ENCODE results near the gene AIFM3. TPM values are rescaled to one million over a fixed set of nuclear protein-coding genes. Genes with fewer than 3 reads are reported as not detected.

AIFM3 gene
- total RNA-seq, 3 donors from 2014 or later: 73.1 to 239 (median 181) TPM

- H3K4me3 ChIP-seq: no peak overlapping the region
- intact Hi-C loops (cut with DNase I, micrococcal nuclease): no loop called here
- TF ChIP-seq, protein P1, sequence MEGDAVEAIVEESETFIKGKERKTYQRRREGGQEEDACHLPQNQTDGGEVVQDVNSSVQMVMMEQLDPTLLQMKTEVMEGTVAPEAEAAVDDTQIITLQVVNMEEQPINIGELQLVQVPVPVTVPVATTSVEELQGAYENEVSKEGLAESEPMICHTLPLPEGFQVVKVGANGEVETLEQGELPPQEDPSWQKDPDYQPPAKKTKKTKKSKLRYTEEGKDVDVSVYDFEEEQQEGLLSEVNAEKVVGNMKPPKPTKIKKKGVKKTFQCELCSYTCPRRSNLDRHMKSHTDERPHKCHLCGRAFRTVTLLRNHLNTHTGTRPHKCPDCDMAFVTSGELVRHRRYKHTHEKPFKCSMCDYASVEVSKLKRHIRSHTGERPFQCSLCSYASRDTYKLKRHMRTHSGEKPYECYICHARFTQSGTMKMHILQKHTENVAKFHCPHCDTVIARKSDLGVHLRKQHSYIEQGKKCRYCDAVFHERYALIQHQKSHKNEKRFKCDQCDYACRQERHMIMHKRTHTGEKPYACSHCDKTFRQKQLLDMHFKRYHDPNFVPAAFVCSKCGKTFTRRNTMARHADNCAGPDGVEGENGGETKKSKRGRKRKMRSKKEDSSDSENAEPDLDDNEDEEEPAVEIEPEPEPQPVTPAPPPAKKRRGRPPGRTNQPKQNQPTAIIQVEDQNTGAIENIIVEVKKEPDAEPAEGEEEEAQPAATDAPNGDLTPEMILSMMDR (IDR thresholded peaks at IDR 0.05): no peak
- no peaks in the 10 kb centered on the region for H3K4me1 ChIP-seq (ENCODE audit: low read depth)
- ATAC-seq (no peak), DNase-seq (no peak)
- H3K9me3 ChIP-seq: no peaks in the 10 kb centered on the region
- no peaks in the 10 kb centered on the region for H3K36me3 ChIP-seq (ENCODE audit: low read depth)
Measured at GRCh38 chr22:20992056-20992442, 25.0 kb downstream of the AIFM3 start.

- ATAC-seq: no peak
- intact Hi-C loops (cut with DNase I, micrococcal nuclease): no loop called here
- TF ChIP-seq, protein P1 (IDR thresholded peaks at IDR 0.05): no peak
- Histone ChIP-seq H3K4me3 (no peak overlapping the region), H3K36me3 (ENCODE audit: low read depth) (no peaks in the 10 kb centered on the region), H3K4me1 (ENCODE audit: low read depth) (no peaks in the 10 kb centered on the region), H3K9me3 (no peaks in the 10 kb centered on the region)
- DNase-seq: no peak
Measured at GRCh38 chr22:20992456-20993303, 25.6 kb downstream of the AIFM3 start.

DNA sequence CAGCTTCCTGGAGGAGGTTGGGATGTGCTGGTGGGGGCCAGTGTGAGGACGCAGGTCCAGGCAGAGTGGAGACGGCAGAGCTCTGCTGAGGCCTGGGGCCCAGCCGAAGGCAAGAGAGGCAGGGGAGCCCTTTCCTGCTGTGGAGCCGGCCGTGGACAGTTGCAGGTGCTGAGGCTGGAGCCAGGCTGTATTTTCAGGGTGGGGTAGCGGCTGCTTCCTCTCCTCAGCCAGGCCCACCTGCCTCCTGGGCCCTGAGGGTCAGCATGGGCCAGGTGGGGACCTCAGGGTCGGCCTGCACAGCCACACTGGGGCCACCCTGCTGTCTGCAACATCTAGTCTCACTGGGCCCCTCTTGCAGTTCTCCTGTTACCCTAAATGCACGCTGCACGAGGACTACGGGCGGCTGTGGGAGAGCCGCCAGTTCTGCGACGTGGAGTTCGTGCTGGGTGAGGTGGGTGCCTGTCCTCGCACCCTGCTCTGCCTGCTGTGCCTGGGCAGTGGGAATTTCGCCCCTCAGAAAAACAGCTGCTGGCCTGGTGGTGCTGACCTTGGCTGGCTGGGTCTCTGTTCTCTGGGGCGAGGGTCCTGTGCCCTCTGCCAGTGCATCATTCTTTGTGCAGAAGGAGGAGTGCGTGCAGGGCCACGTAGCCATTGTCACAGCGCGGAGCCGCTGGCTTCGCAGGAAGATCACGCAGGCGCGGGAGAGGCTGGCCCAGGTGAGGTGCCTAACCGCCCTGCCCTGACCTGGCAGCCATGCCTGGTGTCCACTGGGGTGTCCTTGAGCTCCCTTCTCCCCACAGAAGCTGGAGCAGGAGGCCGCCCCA, 26.5 kb downstream of the AIFM3 start:
- Histone ChIP-seq H3K9me3 (no peaks in the 10 kb centered on the region), H3K36me3 (ENCODE audit: low read depth) (no peaks in the 10 kb centered on the region), H3K4me1 (ENCODE audit: low read depth) (no peaks in the 10 kb centered on the region), H3K4me3 (no peak overlapping the region)
- TF ChIP-seq, protein P1 (IDR thresholded peaks at IDR 0.05): no peak
- intact Hi-C loops (cut with DNase I, micrococcal nuclease): no loop called here
- DNase-seq (no peak), ATAC-seq (no peak)

GRCh38 chr22:20994128-20994901, 27.3 kb downstream of the AIFM3 start:
- H3K36me3 ChIP-seq (ENCODE audit: low read depth): no peaks in the 10 kb centered on the region

GRCh38 chr22:20994902-20995241, 27.8 kb downstream of the AIFM3 start:
- H3K36me3 ChIP-seq (ENCODE audit: low read depth): no peaks in the 10 kb centered on the region
- intact Hi-C loops (cut with DNase I, micrococcal nuclease): no loop called here
- no peak for ATAC-seq
- H3K9me3 ChIP-seq: no peaks in the 10 kb centered on the region
- DNase-seq: no peak
- TF ChIP-seq, protein P1 (IDR thresholded peaks at IDR 0.05): no peak
- no peak overlapping the region for H3K4me3 ChIP-seq
- peaks cover 5% of the 10 kb centered on the region for H3K4me1 ChIP-seq (ENCODE audit: low read depth)

More at GRCh38 chr22:20994128-20994901, 27.3 kb downstream of the AIFM3 start:
- Histone ChIP-seq H3K4me3 (no peak overlapping the region), H3K4me1 (ENCODE audit: low read depth) (no peaks in the 10 kb centered on the region), H3K9me3 (no peaks in the 10 kb centered on the region)
- no peak for DNase-seq
- no peak for ATAC-seq
- TF ChIP-seq, protein P1 (IDR thresholded peaks at IDR 0.05): no peak
- intact Hi-C loops (cut with DNase I, micrococcal nuclease): no loop called here

Data from mucosa of descending colon (tissue), 3 donors.